AG04450 (cell line): ENCODE data around the gene ADAMTSL1. TPM values are rescaled to one million over a fixed set of nuclear protein-coding genes. Genes with fewer than 3 reads are reported as not detected.

ENCODE experiments used
- CTCF ChIA-PET: fragments of 300-600, 350-600 bp; formaldehyde crosslinking; extraction: SDS; loops from one replicate; lab custom pipeline; 2022; ENCODE audit warnings: antibody characterized with exemption, inconsistent platforms; lab: Charles Lee
- POLR2A ChIA-PET: fragments of 350-600 bp; formaldehyde crosslinking; extraction: SDS; loops from one replicate; lab custom pipeline; 2021; ENCODE audit warnings: antibody characterized with exemption, inconsistent platforms; lab: Yijun Ruan, JAX
- DNase-seq: peaks from one replicate; pipeline ENCODE4 v3.0.0-alpha.2; 2011; ENCODE audit warnings: low read depth, low spot score
- H3K27ac ChIP-seq: one replicate; pipeline ENCODE4 v1.5.1; 2012; ENCODE audit warnings: low read depth, low read length, control low read depth
- H3K27me3 ChIP-seq: one replicate; pipeline ENCODE4 v1.6.0; 2012; ENCODE audit warnings: low read length; ENCODE audit not compliant: control insufficient read depth, insufficient read depth
- H3K4me3 ChIP-seq: 2 replicates; pipeline ENCODE4 v1.5.1; 2011; ENCODE audit warnings: mild to moderate bottlenecking, low read depth, low read length, control low read depth
- H3K9me3 ChIP-seq: 2 replicates; pipeline ENCODE4 v1.5.1; 2012; ENCODE audit warnings: low read length; ENCODE audit not compliant: control insufficient read depth, insufficient read depth
- CTCF ChIP-seq: IDR thresholded peaks from 2 replicates; pipeline ENCODE4 v1.5.1; 2011; ENCODE audit warnings: low read depth, low read length, control low read depth, inconsistent platforms
- polyA plus RNA-seq: library from polyadenylated mRNA; depleted of rRNA; stranded (reverse); fragments of >200 nt; gene quantifications from 2 replicates; pipeline ENCODE4 v1.2.3, GENCODE V29; 2011

ADAMTSL1 gene
- polyA plus RNA-seq, 1 experiment = 22.2 TPM

- H3K4me3 ChIP-seq = no peak overlapping the region
- no peak for TF ChIP-seq CTCF
- no peaks in the 10 kb centered on the region for H3K27me3 ChIP-seq
- H3K27ac ChIP-seq = peak overlapping the region; percentile 65
- ChIA-PET POLR2A (interaction anchor here (0.6 to 1.9 kb wide), 6 partner anchors 22 to 468 kb away, joined by 3 to 11 read pairs (median 4); no protein-coding TSS in a partner anchor), CTCF (interaction anchor here (0.5 to 1.3 kb wide), 6 partner anchors 16 to 471 kb away, joined by 3 to 7 read pairs (median 4); no protein-coding TSS in a partner anchor)
- H3K9me3 ChIP-seq = no peaks in the 10 kb centered on the region
- DNase-seq = peak; percentile 39
These were observed 252.6 kb downstream of the ADAMTSL1 start for GRCh38 chr9:18726546-18726945.

DNA sequence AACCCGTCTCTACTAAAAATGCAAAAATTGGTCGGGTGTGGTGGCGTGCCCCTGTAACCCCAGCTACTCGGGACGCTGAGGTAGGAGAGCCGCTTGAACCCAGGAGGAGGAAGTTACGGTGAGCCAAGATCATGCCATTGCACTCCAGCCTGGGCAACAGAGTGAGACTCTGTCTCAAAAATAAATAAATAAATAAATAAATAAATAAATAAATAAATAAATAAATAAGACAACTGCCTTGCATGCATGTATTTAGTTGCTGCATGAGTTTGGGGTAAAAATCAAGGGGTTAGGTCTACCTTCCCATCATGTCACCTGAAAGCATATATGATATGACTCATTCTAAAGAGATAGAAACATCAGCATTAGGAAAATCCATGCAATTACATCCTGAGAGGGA is 254.0 kb downstream of the ADAMTSL1 start:
- ChIA-PET CTCF (no interaction called here), POLR2A (no interaction called here)
- no peaks in the 10 kb centered on the region for H3K9me3 ChIP-seq
- no peak overlapping the region for H3K27ac ChIP-seq
- DNase-seq = no peak
- TF ChIP-seq CTCF = no peak
- no peak overlapping the region for H3K4me3 ChIP-seq
- H3K27me3 ChIP-seq = no peaks in the 10 kb centered on the region

DNA sequence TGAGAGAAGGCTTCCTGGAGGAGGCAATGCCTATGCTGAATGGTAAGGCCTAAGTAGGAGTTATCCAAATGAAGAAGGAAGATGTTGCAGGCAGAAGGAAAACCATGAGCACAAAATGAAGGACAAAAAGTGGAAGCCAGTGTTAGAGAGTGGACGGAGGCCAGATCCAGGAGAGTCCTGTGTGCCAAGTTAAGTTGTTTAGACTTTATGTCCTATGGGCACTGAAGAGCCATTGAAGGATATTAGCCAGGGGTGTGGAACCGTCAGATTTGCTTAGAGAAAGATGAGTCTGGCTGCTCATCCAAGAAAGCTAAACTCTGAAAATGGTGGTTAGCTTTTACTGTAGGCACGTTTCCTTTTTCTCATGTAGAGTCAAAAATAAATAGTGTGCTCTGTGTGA is 254.7 kb downstream of the ADAMTSL1 start:
- CTCF ChIA-PET = no interaction called here
- DNase-seq = no peak
- POLR2A ChIA-PET = no interaction called here
- Histone ChIP-seq H3K9me3 (no peaks in the 10 kb centered on the region), H3K27me3 (no peaks in the 10 kb centered on the region), H3K4me3 (no peak overlapping the region), H3K27ac (no peak overlapping the region)
- TF ChIP-seq CTCF = no peak

GRCh38 chr9:18730241-18730640 is 256.3 kb downstream of the ADAMTSL1 start:
- no peak overlapping the region for H3K27ac ChIP-seq
- ChIA-PET POLR2A (no interaction called here), CTCF (no interaction called here)

DNA sequence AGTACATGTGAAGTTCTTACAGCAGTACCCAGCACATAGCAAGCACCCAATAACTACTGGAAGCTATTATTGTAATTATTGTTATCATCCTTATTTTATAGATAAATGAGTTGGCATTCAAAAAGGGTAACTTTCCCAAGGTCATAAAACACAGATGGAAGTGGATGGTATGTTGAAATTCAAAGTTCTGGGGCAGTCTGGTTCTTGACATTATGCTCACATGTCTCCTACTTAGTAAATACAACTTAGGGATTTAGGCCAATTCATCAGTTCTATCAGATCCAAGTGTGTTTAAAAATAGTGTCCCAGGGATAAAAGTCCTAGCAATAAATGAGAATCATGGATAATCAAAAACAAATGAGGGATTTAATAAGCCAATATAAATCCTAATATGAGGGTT is 265.2 kb downstream of the ADAMTSL1 start:
- H3K4me3 ChIP-seq = no peak overlapping the region
- no peak for TF ChIP-seq CTCF
- CTCF ChIA-PET = no interaction called here
- no peaks in the 10 kb centered on the region for H3K27me3 ChIP-seq
- H3K27ac ChIP-seq = no peak overlapping the region
- POLR2A ChIA-PET = no interaction called here
- no peaks in the 10 kb centered on the region for H3K9me3 ChIP-seq
- DNase-seq = no peak

More at GRCh38 chr9:18730241-18730640, 256.3 kb downstream of the ADAMTSL1 start:
- TF ChIP-seq CTCF = no peak
- Histone ChIP-seq H3K9me3 (no peaks in the 10 kb centered on the region), H3K4me3 (no peak overlapping the region), H3K27me3 (no peaks in the 10 kb centered on the region)
- no peak for DNase-seq
